Caco-2 (cell line): ENCODE measurements around the gene RAB3A. TPM values are rescaled to one million over a fixed set of nuclear protein-coding genes. Genes with fewer than 3 reads are reported as not detected.

Experiments used
- BruUV-seq: library from RNA; stranded (reverse); fragments of 400-500 nt; replicated peaks from 2 replicates; lab custom pipeline; 2021; lab: Mats Ljungman, UMichigan
- CTCF ChIA-PET: fragments of 300-600 bp; sonication (Branson Sonifier 250); formaldehyde crosslinking; loops from one replicate; lab custom pipeline; 2022; ENCODE audit warnings: antibody characterized with exemption; lab: Charles Lee
- POLR2A ChIA-PET: fragments of 300-600 bp; sonication (Branson Sonifier 250); formaldehyde crosslinking; loops from one replicate; lab custom pipeline; 2022; ENCODE audit warnings: antibody characterized with exemption; lab: Charles Lee
- DNase-seq, 2 experiments: peaks; one replicate each; pipeline versions ENCODE4 v3.0.0 to v3.0.0-alpha.2; 2020 to 2022
- H3K27me3 ChIP-seq: replicated peaks from 2 replicates; pipeline ENCODE4 v1.6.0; 2011; ENCODE audit warnings: low read length; ENCODE audit not compliant: control insufficient read depth, insufficient read depth
- H3K36me3 ChIP-seq: 2 replicates; pipeline ENCODE4 v1.5.1; 2011; ENCODE audit warnings: low read length; ENCODE audit not compliant: control insufficient read depth, insufficient read depth
- H3K4me1 ChIP-seq: fragments of 250-450 bp; sonication (Bioruptor Pico); 2 replicates; pipeline ENCODE4 v1.5.1; 2020; ENCODE audit warnings: mild to moderate bottlenecking
- H3K4me3 ChIP-seq: 2 replicates; pipeline ENCODE4 v1.5.1; 2011; ENCODE audit warnings: low read depth, mild to moderate bottlenecking, control low read depth, low read length
- H3K9me3 ChIP-seq: fragments of 250-450 bp; sonication (Bioruptor Pico); 2 replicates; pipeline ENCODE4 v1.5.1; 2020; ENCODE audit warnings: mild to moderate bottlenecking, moderate library complexity
- H3K27ac Mint-ChIP-seq: one replicate; pipeline ENCODE4 v1.8.0; 2022; ENCODE audit warnings: mixed read lengths; ENCODE audit not compliant: unreplicated experiment
- H3K27me3 Mint-ChIP-seq: one replicate; pipeline ENCODE4 v1.8.0; 2022; ENCODE audit warnings: mixed read lengths; ENCODE audit not compliant: insufficient read depth, unreplicated experiment
- H3K36me3 Mint-ChIP-seq: one replicate; pipeline ENCODE4 v1.8.0; 2022; ENCODE audit warnings: mild to moderate bottlenecking, mixed read lengths; ENCODE audit not compliant: insufficient read depth, unreplicated experiment
- H3K4me1 Mint-ChIP-seq: one replicate; pipeline ENCODE4 v1.8.0; 2022; ENCODE audit warnings: low read depth, mixed read lengths; ENCODE audit not compliant: unreplicated experiment
- H3K4me3 Mint-ChIP-seq: one replicate; pipeline ENCODE4 v1.8.0; 2022; ENCODE audit warnings: mild to moderate bottlenecking, moderate library complexity, mixed read lengths; ENCODE audit not compliant: unreplicated experiment
- H3K9me3 Mint-ChIP-seq: one replicate; pipeline ENCODE4 v1.8.0; 2022; ENCODE audit warnings: mixed read lengths; ENCODE audit not compliant: unreplicated experiment
- intact Hi-C: fragments of 100-400 bp; cut with micrococcal nuclease; formaldehyde crosslinking; loops from one replicate; pipeline ENCODE4 v1.10.0; 2022; ENCODE audit not compliant: unreplicated experiment
- total RNA-seq: library from RNA; stranded (reverse); gene quantifications from 2 replicates; pipeline ENCODE4 v1.2.3, GENCODE V29; 2022
- TF ChIP-seq, protein P1 (sequence below), 2 experiments: fragments of 200-600 bp in 1 of 2; IDR thresholded peaks; 1 replicate in 1 of 2; 2 replicates in 1 of 2; pipeline versions ENCODE4 v1.5.1 to v1.8.0; 2011 to 2022; ENCODE audit warnings: antibody characterized with exemption in 1 of 2, control low read depth in 1 of 2, inconsistent platforms in 1 of 2, low read depth in 1 of 2, low read length in 1 of 2, mild to moderate bottlenecking in 1 of 2, moderate library complexity in 1 of 2; ENCODE audit not compliant: insufficient read depth in 1 of 2, severe bottlenecking in 1 of 2, unreplicated experiment in 1 of 2

Gene RAB3A
- total RNA-seq, 1 experiment from 2014 or later = 2.3 TPM

GRCh38 chr19:18165794-18166544 lies 37.9 kb downstream of the RAB3A start:
- intact Hi-C loops = no loop called here
- ChIA-PET CTCF (interaction anchor here (0.6 to 1.2 kb wide), 3 partner anchors 53 to 148 kb away, joined by 3 to 7 read pairs (median 4); no protein-coding TSS in a partner anchor), POLR2A (no interaction called here)
- no TSS peak for BruUV-seq
- peaks cover 3% of the 10 kb centered on the region for H3K36me3 ChIP-seq
- no peak overlapping the region for H3K4me3 ChIP-seq
- TF ChIP-seq, protein P1, sequence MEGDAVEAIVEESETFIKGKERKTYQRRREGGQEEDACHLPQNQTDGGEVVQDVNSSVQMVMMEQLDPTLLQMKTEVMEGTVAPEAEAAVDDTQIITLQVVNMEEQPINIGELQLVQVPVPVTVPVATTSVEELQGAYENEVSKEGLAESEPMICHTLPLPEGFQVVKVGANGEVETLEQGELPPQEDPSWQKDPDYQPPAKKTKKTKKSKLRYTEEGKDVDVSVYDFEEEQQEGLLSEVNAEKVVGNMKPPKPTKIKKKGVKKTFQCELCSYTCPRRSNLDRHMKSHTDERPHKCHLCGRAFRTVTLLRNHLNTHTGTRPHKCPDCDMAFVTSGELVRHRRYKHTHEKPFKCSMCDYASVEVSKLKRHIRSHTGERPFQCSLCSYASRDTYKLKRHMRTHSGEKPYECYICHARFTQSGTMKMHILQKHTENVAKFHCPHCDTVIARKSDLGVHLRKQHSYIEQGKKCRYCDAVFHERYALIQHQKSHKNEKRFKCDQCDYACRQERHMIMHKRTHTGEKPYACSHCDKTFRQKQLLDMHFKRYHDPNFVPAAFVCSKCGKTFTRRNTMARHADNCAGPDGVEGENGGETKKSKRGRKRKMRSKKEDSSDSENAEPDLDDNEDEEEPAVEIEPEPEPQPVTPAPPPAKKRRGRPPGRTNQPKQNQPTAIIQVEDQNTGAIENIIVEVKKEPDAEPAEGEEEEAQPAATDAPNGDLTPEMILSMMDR (IDR thresholded peaks at IDR 0.05; ENCODE audit: insufficient read depth in 1 of 2, low read depth in 1 of 2, low read length in 1 of 2, severe bottlenecking in 1 of 2, unreplicated experiment in 1 of 2) = no peak
- no peaks in the 10 kb centered on the region for H3K9me3 ChIP-seq
- Mint-ChIP-seq H3K36me3 (peaks cover 60% of the 10 kb centered on the region), H3K4me1 (no peaks in the 10 kb centered on the region), H3K27ac (no peak overlapping the region), H3K9me3 (no peaks in the 10 kb centered on the region), H3K4me3 (no peak overlapping the region), H3K27me3 (no peaks in the 10 kb centered on the region)
- H3K4me1 ChIP-seq = no peaks in the 10 kb centered on the region
- H3K27me3 ChIP-seq = no peaks in the 10 kb centered on the region
- DNase-seq = no peak

- intact Hi-C loops = no loop called here
- no peaks in the 10 kb centered on the region for H3K4me1 Mint-ChIP-seq
- peaks cover 64% of the 10 kb centered on the region for H3K36me3 Mint-ChIP-seq
Observed at GRCh38 chr19:18164072-18164471, 39.8 kb downstream of the RAB3A start.

DNA sequence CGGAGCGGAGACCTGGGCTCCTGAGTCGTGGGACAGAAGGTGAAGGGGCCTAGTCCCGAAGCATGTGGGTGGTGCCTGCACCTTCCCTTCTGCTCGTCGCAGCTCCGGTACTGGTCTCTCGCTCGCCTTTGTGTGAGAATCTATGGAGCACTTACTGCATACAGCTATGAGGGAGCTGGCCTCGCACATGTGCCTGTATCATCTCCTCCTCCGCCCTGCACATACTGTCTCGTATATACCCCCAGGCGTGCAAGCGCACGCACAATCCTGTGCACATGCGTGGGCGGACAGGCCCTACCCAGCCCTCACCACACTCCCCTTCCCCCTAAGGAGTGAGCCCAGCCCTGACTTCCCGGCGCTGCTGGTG lies 42.2 kb downstream of the RAB3A start:
- no peaks in the 10 kb centered on the region for H3K9me3 Mint-ChIP-seq
- no peaks in the 10 kb centered on the region for H3K9me3 ChIP-seq
- H3K4me1 ChIP-seq = no peaks in the 10 kb centered on the region
- TF ChIP-seq, protein P1 (IDR thresholded peaks at IDR 0.05; ENCODE audit: insufficient read depth in 1 of 2, low read depth in 1 of 2, low read length in 1 of 2, severe bottlenecking in 1 of 2, unreplicated experiment in 1 of 2) = no peak
- DNase-seq = no peak
- H3K4me1 Mint-ChIP-seq = no peaks in the 10 kb centered on the region
- H3K27ac Mint-ChIP-seq = no peak overlapping the region
- intact Hi-C loops = no loop called here
- no TSS peak for BruUV-seq
- H3K27me3 ChIP-seq = no peaks in the 10 kb centered on the region
- peaks cover 51% of the 10 kb centered on the region for H3K36me3 Mint-ChIP-seq
- H3K36me3 ChIP-seq = peaks cover 2% of the 10 kb centered on the region
- no peak overlapping the region for H3K4me3 ChIP-seq
- ChIA-PET POLR2A (no interaction called here), CTCF (no interaction called here)
- H3K27me3 Mint-ChIP-seq = no peaks in the 10 kb centered on the region
- no peak overlapping the region for H3K4me3 Mint-ChIP-seq

More at GRCh38 chr19:18164072-18164471, 39.8 kb downstream of the RAB3A start:
- no peak for DNase-seq
- Mint-ChIP-seq H3K4me3 (no peak overlapping the region), H3K27ac (no peak overlapping the region), H3K27me3 (no peaks in the 10 kb centered on the region), H3K9me3 (no peaks in the 10 kb centered on the region)
- H3K27me3 ChIP-seq = no peaks in the 10 kb centered on the region
- no peaks in the 10 kb centered on the region for H3K4me1 ChIP-seq
- peaks cover 2% of the 10 kb centered on the region for H3K36me3 ChIP-seq
- BruUV-seq = no TSS peak
- ChIA-PET POLR2A (no interaction called here), CTCF (no interaction called here)
- H3K9me3 ChIP-seq = no peaks in the 10 kb centered on the region
- no peak overlapping the region for H3K4me3 ChIP-seq
- TF ChIP-seq, protein P1 (IDR thresholded peaks at IDR 0.05; ENCODE audit: insufficient read depth in 1 of 2, low read depth in 1 of 2, low read length in 1 of 2, severe bottlenecking in 1 of 2, unreplicated experiment in 1 of 2) = no peak
